H9 (cell line): ENCODE measurements around the gene SMPD4. TPM values are rescaled to one million over a fixed set of nuclear protein-coding genes. Genes with fewer than 3 reads are reported as not detected.
"Not testable (repeated sequence)": the region's sequence is repeated elsewhere in the genome, so short reads cannot be mapped to it uniquely, and the experiment has no call there.

ENCODE experiments used
- DNase-seq: peaks from one replicate; pipeline ENCODE4 v3.0.0-alpha.2; 2017
- H2AFZ ChIP-seq: one replicate; pipeline ENCODE4 v1.6.1; 2013; ENCODE audit warnings: mild to moderate bottlenecking, low read length, control low read depth, moderate library complexity
- H2AK5ac ChIP-seq: 2 replicates; pipeline ENCODE4 v1.6.1; 2013; ENCODE audit warnings: low read length, control low read depth, mixed read lengths; ENCODE audit not compliant: insufficient read length
- H2BK120ac ChIP-seq: one replicate; pipeline ENCODE4 v1.6.1; 2013; ENCODE audit warnings: low read depth, mild to moderate bottlenecking, low read length, control low read depth, inconsistent platforms; ENCODE audit not compliant: poor library complexity, severe bottlenecking
- H2BK12ac ChIP-seq: 2 replicates; pipeline ENCODE4 v1.6.1; 2013; ENCODE audit warnings: low read length, control low read depth, mixed read lengths, low read depth; ENCODE audit not compliant: insufficient read length
- H2BK15ac ChIP-seq: 2 replicates; pipeline ENCODE4 v1.6.1; 2013; ENCODE audit warnings: low read depth, low read length, control low read depth
- H2BK20ac ChIP-seq: one replicate; pipeline ENCODE4 v1.6.1; 2013; ENCODE audit warnings: low read depth, mild to moderate bottlenecking, low read length, control low read depth, inconsistent platforms; ENCODE audit not compliant: poor library complexity, severe bottlenecking
- H2BK5ac ChIP-seq: 2 replicates; pipeline ENCODE4 v1.6.1; 2013; ENCODE audit warnings: low read length, control low read depth, mixed read lengths; ENCODE audit not compliant: insufficient read length
- H3K14ac ChIP-seq: 2 replicates; pipeline ENCODE4 v1.6.1; 2013; ENCODE audit warnings: low read length, control low read depth; ENCODE audit not compliant: insufficient read depth
- H3K18ac ChIP-seq: 2 replicates; pipeline ENCODE4 v1.6.1; 2013; ENCODE audit warnings: low read depth, mild to moderate bottlenecking, mixed read lengths, low read length, control low read depth; ENCODE audit not compliant: insufficient read length
- H3K23ac ChIP-seq: 2 replicates; pipeline ENCODE4 v1.6.1; 2013; ENCODE audit warnings: low read length, control low read depth, mixed read lengths, low read depth; ENCODE audit not compliant: insufficient read length
- H3K23me2 ChIP-seq: 2 replicates; pipeline ENCODE4 v1.6.1; 2013; ENCODE audit warnings: low read depth, mild to moderate bottlenecking, mixed read lengths, low read length, control low read depth; ENCODE audit not compliant: insufficient read length, poor library complexity, severe bottlenecking
- H3K27ac ChIP-seq: 2 replicates; pipeline ENCODE4 v1.5.1; 2013; ENCODE audit warnings: low read length, control low read depth, mixed read lengths, low read depth; ENCODE audit not compliant: insufficient read length
- H3K27me3 ChIP-seq: 2 replicates; pipeline ENCODE4 v1.6.1; 2013; ENCODE audit warnings: low read length, control low read depth, inconsistent platforms; ENCODE audit not compliant: insufficient read depth
- H3K4ac ChIP-seq: 2 replicates; pipeline ENCODE4 v1.6.1; 2013; ENCODE audit warnings: low read depth, mild to moderate bottlenecking, control low read depth, inconsistent platforms, low read length, moderate library complexity
- H3K4me1 ChIP-seq: 2 replicates; pipeline ENCODE4 v1.6.1; 2013; ENCODE audit warnings: low read length, control low read depth, inconsistent platforms; ENCODE audit not compliant: insufficient read depth
- H3K4me2 ChIP-seq: 2 replicates; pipeline ENCODE4 v1.6.1; 2013; ENCODE audit warnings: low read length, control low read depth, mixed read lengths; ENCODE audit not compliant: insufficient read length, insufficient read depth
- H3K56ac ChIP-seq: 2 replicates; pipeline ENCODE4 v1.6.1; 2013; ENCODE audit warnings: low read depth, mild to moderate bottlenecking, mixed read lengths, low read length, control low read depth; ENCODE audit not compliant: insufficient read length
- H3K79me1 ChIP-seq: 2 replicates; pipeline ENCODE4 v1.6.1; 2013; ENCODE audit warnings: low read depth, mild to moderate bottlenecking, moderate library complexity, low read length, control low read depth, inconsistent platforms; ENCODE audit not compliant: insufficient read depth, poor library complexity, severe bottlenecking
- H3K79me2 ChIP-seq: 2 replicates; pipeline ENCODE4 v1.6.1; 2013; ENCODE audit warnings: low read length, control low read depth, inconsistent platforms; ENCODE audit not compliant: insufficient read depth
- H3K9ac ChIP-seq: 2 replicates; pipeline ENCODE4 v1.6.1; 2013; ENCODE audit warnings: low read length, control low read depth, mixed read lengths; ENCODE audit not compliant: insufficient read length; ENCODE audit errors: extremely low read depth
- H3K9me3 ChIP-seq: one replicate; pipeline ENCODE4 v1.6.1; 2013; ENCODE audit warnings: low read depth, low read length, inconsistent platforms; ENCODE audit not compliant: control insufficient read depth
- H3T11ph ChIP-seq: one replicate; pipeline ENCODE4 v1.6.1; 2013; ENCODE audit warnings: mild to moderate bottlenecking, low read length, control low read depth, inconsistent platforms
- H4K20me1 ChIP-seq: one replicate; pipeline ENCODE4 v1.6.1; 2013; ENCODE audit not compliant: control insufficient read depth, insufficient read length, insufficient read depth
- H4K5ac ChIP-seq: 2 replicates; pipeline ENCODE4 v1.6.1; 2013; ENCODE audit warnings: low read depth, mild to moderate bottlenecking, mixed read lengths, low read length, control low read depth; ENCODE audit not compliant: insufficient read length
- H4K8ac ChIP-seq: replicated peaks from 2 replicates; pipeline ENCODE4 v1.6.1; 2013; ENCODE audit warnings: low read length, control low read depth, mixed read lengths, low read depth; ENCODE audit not compliant: insufficient read length
- H4K91ac ChIP-seq: 2 replicates; pipeline ENCODE4 v1.6.1; 2013; ENCODE audit warnings: low read depth, mild to moderate bottlenecking, moderate library complexity, mixed read lengths, low read length, control low read depth; ENCODE audit not compliant: insufficient read length
- H3K27ac Mint-ChIP-seq, 3 experiments: 2 replicates in 2 of 3; 3 replicates in 1 of 3; pipeline ENCODE4 v1.8.0; 2020 to 2021; ENCODE audit warnings: mixed read lengths in 3 of 3, mild to moderate bottlenecking in 1 of 3, moderate library complexity in 1 of 3
- H3K27me3 Mint-ChIP-seq: 2 replicates; pipeline ENCODE4 v1.8.0; 2021; ENCODE audit warnings: low read depth, mild to moderate bottlenecking, moderate library complexity, mixed read lengths
- H3K36me3 Mint-ChIP-seq, 3 experiments: 2 replicates in 2 of 3; 3 replicates in 1 of 3; pipeline ENCODE4 v1.8.0; 2020 to 2021; ENCODE audit warnings: low read depth in 3 of 3, mixed read lengths in 3 of 3; ENCODE audit not compliant: insufficient read depth in 1 of 3
- H3K4me1 Mint-ChIP-seq, 2 experiments: 2 replicates each; pipeline ENCODE4 v1.8.0; 2020; ENCODE audit warnings: mixed read lengths in 2 of 2
- H3K4me3 Mint-ChIP-seq, 2 experiments: 2 replicates in 1 of 2; 3 replicates in 1 of 2; pipeline ENCODE4 v1.8.0; 2020 to 2021; ENCODE audit warnings: mild to moderate bottlenecking in 2 of 2, mixed read lengths in 2 of 2, moderate library complexity in 1 of 2
- H3K9me3 Mint-ChIP-seq, 2 experiments: 2 replicates in 1 of 2; 3 replicates in 1 of 2; pipeline ENCODE4 v1.8.0; 2020; ENCODE audit warnings: mild to moderate bottlenecking in 2 of 2, mixed read lengths in 2 of 2, moderate library complexity in 1 of 2
- CTCF ChIP-seq: fragments of 200-600 bp; sonication (generic); conservative IDR thresholded peaks from 3 replicates; pipeline ENCODE4 v1.8.0; 2021; ENCODE audit warnings: antibody characterized with exemption, mild to moderate bottlenecking
- WGBS: extraction: QIAGEN DNeasy Blood & Tissue Kit; methylation state at CpG from one replicate; pipeline ENCODE4 v1.1.7; 2013; ENCODE audit warnings: missing lambda C conversion rate, low lambda C conversion rate, mixed read lengths; ENCODE audit not compliant: insufficient read length; ENCODE audit errors: extremely low coverage; 5-methylcytosine and 5-hydroxymethylcytosine counted together
- long read RNA-seq: library from polyadenylated mRNA; unstranded; transcript quantifications from one replicate; pipeline ENCODE4 v2.0.0, GENCODE V29; 2020
- total RNA-seq: library from RNA; stranded (reverse); gene quantifications from 2 replicates; pipeline ENCODE4 v1.2.1, GENCODE V29; 2021

SMPD4 gene
- total RNA-seq, result 104 and 105 TPM in 2 replicates
- long read RNA-seq, full-length matches to known transcripts, result 406 of 540 reads
- long read RNA-seq, partial matches to known transcripts, result 55 of 540 reads
- long read RNA-seq, other reads (novel, unspliced or antisense), result 79 of 540 reads

- no peak within 1 kb of the TSS for H2AK5ac ChIP-seq
- peaks cover 28% of the 10 kb centered on the region; the same call in 1 of the 2 replicates for H3K79me2 ChIP-seq
- Mint-ChIP-seq H3K4me3 (peak within 1 kb of the TSS; percentile 97 to 99), H3K27ac (peak within 1 kb of the TSS; percentile 96 to 98 (median 98)), H3K4me1 (peaks cover 4 to 13% of the 10 kb centered on the region in 2 experiments; a peak in 3 of 4 replicates), H3K36me3 (peaks cover 6 to 22% (median 10%) of the 10 kb centered on the region in 3 experiments; a peak in 6 of 7 replicates), H3K9me3 (no peaks in the 10 kb centered on the region), H3K27me3 (no peaks in the 10 kb centered on the region)
- no peaks in the 10 kb centered on the region for H3K27me3 ChIP-seq
- peak within 1 kb of the TSS; percentile 90 for H3K14ac ChIP-seq
- no peak within 1 kb of the TSS for H4K5ac ChIP-seq
- no peak within 1 kb of the TSS for H4K8ac ChIP-seq
- no CpG with 5 or more reads among the region's 55 CpGs for WGBS
- H4K20me1 ChIP-seq, result no peaks in the 10 kb centered on the region
- no peak within 1 kb of the TSS for H2BK15ac ChIP-seq
- H2BK12ac ChIP-seq, result no peak within 1 kb of the TSS
- peak within 1 kb of the TSS; percentile 97 for H3K9ac ChIP-seq
- H2BK5ac ChIP-seq, result no peak within 1 kb of the TSS
- no peak within 1 kb of the TSS for H2AFZ ChIP-seq
- H3K23ac ChIP-seq, result no peak within 1 kb of the TSS
- peak; percentile 94 for DNase-seq
- H2BK120ac ChIP-seq, result no peak within 1 kb of the TSS
- H3K4me2 ChIP-seq, result peak within 1 kb of the TSS; percentile 70
- H3K79me1 ChIP-seq, result no peaks in the 10 kb centered on the region
- no peak within 1 kb of the TSS for H2BK20ac ChIP-seq
- H3K23me2 ChIP-seq, result no peaks in the 10 kb centered on the region
- H4K91ac ChIP-seq, result peak within 1 kb of the TSS; percentile 49
- no peak within 1 kb of the TSS for H3T11ph ChIP-seq
- H3K18ac ChIP-seq, result peak within 1 kb of the TSS; percentile 86
- no peaks in the 10 kb centered on the region for H3K4me1 ChIP-seq
- 0 out of 2 replicates have a peak within 1 kb of the TSS, but pooled peaks have one; percentile 42 for H3K4ac ChIP-seq
- no peak within 1 kb of the TSS for H3K56ac ChIP-seq
- no peaks in the 10 kb centered on the region for H3K9me3 ChIP-seq
- no peak for TF ChIP-seq CTCF
- no peak within 1 kb of the TSS for H3K27ac ChIP-seq
Measured at GRCh38 chr2:130181325-130181879, at the start of gene SMPD4. TSS of gene SMPD4 (minus strand) at chr2:130181602. CDS start at chr2:130176592, 5,010 bp downstream.

GRCh38 chr2:130230907-130231306 is 49.5 kb upstream of the SMPD4 start:
- not testable (repeated sequence) for H3K36me3 Mint-ChIP-seq, H3K79me2 ChIP-seq, H3K4me1 ChIP-seq, H3K18ac ChIP-seq, H2AFZ ChIP-seq, H2BK12ac ChIP-seq, H3K27ac Mint-ChIP-seq, H4K20me1 ChIP-seq, H3K4me2 ChIP-seq, H2AK5ac ChIP-seq, H3K56ac ChIP-seq, H2BK15ac ChIP-seq, H4K91ac ChIP-seq, H3K27ac ChIP-seq, H3K9me3 Mint-ChIP-seq, H3K4ac ChIP-seq, H3K9ac ChIP-seq, H3K9me3 ChIP-seq, DNase-seq, H2BK5ac ChIP-seq, H2BK120ac ChIP-seq, H3K79me1 ChIP-seq, H3K23me2 ChIP-seq, H3K4me3 Mint-ChIP-seq, H2BK20ac ChIP-seq, H3K27me3 ChIP-seq, H3K14ac ChIP-seq, H3T11ph ChIP-seq, H3K23ac ChIP-seq, H4K8ac ChIP-seq, H4K5ac ChIP-seq
- WGBS, result no CpG with 5 or more reads among the region's 15 CpGs
- H3K4me1 Mint-ChIP-seq, result peaks cover 5 to 17% of the 10 kb centered on the region in 2 experiments
- H3K27me3 Mint-ChIP-seq, result peaks cover 11% of the 10 kb centered on the region
